Activated naive CD8-positive, alpha-beta T cell treated with anti-CD3 and anti-CD28 coated beads, Interleukin-2, amount 10 ng/mL, durations not matched to agents 7 days and 5 days (primary cell): ENCODE data around the gene SMIM45.
A peak's percentile ranks its signal among the peaks of the same experiment; 100 is the strongest.

Experiments used
- ATAC-seq: fragments of 150-1000 bp; cut with Tn5 transposase; one replicate; pipeline ENCODE4 v1.10.0; 2021; ENCODE audit warnings: low read depth, moderate library complexity
- POLR2A ChIA-PET: fragments of 350-600 bp; sonication (Branson Sonifier 250); formaldehyde crosslinking; loops from one replicate; lab custom pipeline; 2021; ENCODE audit warnings: antibody characterized with exemption; lab: Charles Lee
- DNase-seq: peaks from one replicate; pipeline ENCODE4 v3.0.0; 2021
- H3K27ac Mint-ChIP-seq: one replicate; pipeline ENCODE4 v1.8.0; 2022; ENCODE audit warnings: mild to moderate bottlenecking, mixed read lengths
- H3K27me3 Mint-ChIP-seq: one replicate; pipeline ENCODE4 v1.8.0; 2022; ENCODE audit warnings: mild to moderate bottlenecking, moderate library complexity, mixed read lengths
- H3K36me3 Mint-ChIP-seq: one replicate; pipeline ENCODE4 v1.8.0; 2021; ENCODE audit warnings: mild to moderate bottlenecking, mixed read lengths
- H3K4me1 Mint-ChIP-seq: one replicate; pipeline ENCODE4 v1.8.0; 2021; ENCODE audit warnings: mixed read lengths
- H3K4me3 Mint-ChIP-seq: one replicate; pipeline ENCODE4 v1.8.0; 2022; ENCODE audit warnings: mild to moderate bottlenecking, moderate library complexity, mixed read lengths
- H3K9me3 Mint-ChIP-seq: one replicate; pipeline ENCODE4 v1.8.0; 2021; ENCODE audit warnings: mixed read lengths

Gene SMIM45

DNA sequence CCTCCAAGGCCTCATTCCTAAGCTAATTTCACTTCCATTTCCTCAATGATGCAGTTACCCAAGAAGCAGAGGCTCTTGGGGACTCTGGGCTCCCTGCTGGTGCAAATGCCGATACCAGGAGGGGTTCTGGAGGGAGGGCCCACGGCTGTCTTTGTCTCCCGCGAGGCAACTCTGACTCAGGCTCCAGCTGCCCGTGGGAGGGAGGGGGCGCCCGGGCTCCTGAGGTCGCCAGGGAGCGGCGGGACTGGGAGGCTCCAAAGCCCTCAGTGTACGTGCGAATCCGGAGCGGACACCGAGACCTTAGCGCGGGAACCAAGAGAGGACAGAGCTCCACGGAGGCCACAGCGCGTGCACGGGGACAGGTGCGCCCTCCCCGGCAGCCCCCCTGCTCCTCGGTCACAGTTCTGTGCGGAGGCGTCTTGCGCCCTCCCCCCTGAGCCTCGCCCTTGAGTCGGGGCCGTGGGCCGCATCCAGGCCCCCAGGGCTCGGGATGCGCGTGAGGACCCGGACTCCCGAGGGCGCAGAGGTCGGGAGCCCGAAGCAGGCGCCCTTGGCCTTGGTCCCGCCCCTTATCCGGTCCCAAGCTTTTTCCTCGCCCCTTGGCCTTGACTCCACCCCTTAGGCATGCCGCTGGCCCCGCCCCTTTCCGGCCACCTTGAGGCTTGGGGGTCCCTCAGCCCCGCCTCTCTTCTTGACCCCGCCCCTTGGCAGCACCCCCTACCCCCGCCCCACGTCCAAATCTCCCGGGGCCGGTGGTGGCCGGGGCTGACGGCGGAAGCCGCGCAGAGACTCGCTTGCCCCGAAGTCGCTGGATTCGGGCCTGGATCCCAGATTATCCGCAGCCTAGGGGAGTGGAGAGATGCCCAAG is 32.4 kb upstream of the SMIM45 start:
- no peak overlapping the region for H3K27ac Mint-ChIP-seq
- ATAC-seq, result peak; percentile 31
- no peaks in the 10 kb centered on the region for H3K36me3 Mint-ChIP-seq
- H3K4me1 Mint-ChIP-seq, result peaks cover 17% of the 10 kb centered on the region
- POLR2A ChIA-PET, result interaction anchor here (0.6 to 0.8 kb wide), 2 partner anchors 28 to 138 kb away, joined by 4 to 5 read pairs; no protein-coding TSS in a partner anchor
- peaks cover 41% of the 10 kb centered on the region for H3K27me3 Mint-ChIP-seq
- DNase-seq, result peak; percentile 64
- H3K9me3 Mint-ChIP-seq, result no peaks in the 10 kb centered on the region
- H3K4me3 Mint-ChIP-seq, result peak overlapping the region; percentile 64

DNA sequence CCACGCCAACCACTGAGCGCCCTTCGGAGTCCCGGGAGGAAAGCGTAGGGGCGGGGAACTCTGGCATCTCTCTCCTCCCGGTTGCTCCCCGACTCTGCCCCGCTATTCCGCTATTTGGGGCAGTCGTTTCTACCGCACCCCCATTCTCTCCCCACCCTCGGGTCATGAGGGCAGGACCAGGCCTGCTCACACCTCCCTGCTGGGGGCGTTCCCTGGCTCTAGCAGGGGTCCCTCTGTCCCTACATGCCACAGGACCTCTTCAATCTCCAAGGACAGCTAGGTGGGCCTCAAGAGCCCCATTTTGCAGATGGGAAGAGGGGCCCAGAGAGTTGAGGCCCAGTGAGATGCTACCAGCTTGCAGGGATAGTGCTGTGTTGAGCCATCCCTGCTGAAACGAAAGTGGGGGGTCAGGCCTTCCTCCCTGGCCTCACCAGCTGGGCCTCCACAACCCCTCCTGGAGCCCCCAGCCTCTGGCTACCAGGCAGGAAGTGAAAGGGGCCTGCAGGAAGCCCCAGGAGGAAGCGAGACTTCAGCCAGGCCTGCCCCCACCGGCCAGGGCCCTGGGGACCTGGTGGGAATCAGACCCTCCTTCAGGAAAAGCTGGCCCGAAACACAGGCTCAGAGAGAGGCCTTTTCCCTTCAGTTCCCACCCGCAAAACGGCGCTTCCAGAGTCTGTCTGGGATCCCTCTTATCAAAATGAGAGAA is 31.5 kb upstream of the SMIM45 start:
- DNase-seq (no peak), ATAC-seq (no peak)
- POLR2A ChIA-PET, result no interaction called here
- Mint-ChIP-seq H3K27ac (no peak overlapping the region), H3K9me3 (no peaks in the 10 kb centered on the region), H3K4me1 (peaks cover 15% of the 10 kb centered on the region), H3K27me3 (peaks cover 42% of the 10 kb centered on the region), H3K36me3 (no peaks in the 10 kb centered on the region), H3K4me3 (peak overlapping the region; percentile 62)

GRCh38 chr22:41922328-41922727 is 29.6 kb upstream of the SMIM45 start:
- peaks cover 13% of the 10 kb centered on the region for H3K4me1 Mint-ChIP-seq
- H3K27ac Mint-ChIP-seq, result no peak overlapping the region
- POLR2A ChIA-PET, result interaction anchor here (0.6 kb wide), 1 partner anchor 13 kb away, joined by 3 read pairs; no protein-coding TSS in a partner anchor
- H3K9me3 Mint-ChIP-seq, result no peaks in the 10 kb centered on the region
- no peaks in the 10 kb centered on the region for H3K36me3 Mint-ChIP-seq
- DNase-seq, result no peak
- no peak for ATAC-seq
- no peak overlapping the region for H3K4me3 Mint-ChIP-seq
- peaks cover 33% of the 10 kb centered on the region for H3K27me3 Mint-ChIP-seq

DNA sequence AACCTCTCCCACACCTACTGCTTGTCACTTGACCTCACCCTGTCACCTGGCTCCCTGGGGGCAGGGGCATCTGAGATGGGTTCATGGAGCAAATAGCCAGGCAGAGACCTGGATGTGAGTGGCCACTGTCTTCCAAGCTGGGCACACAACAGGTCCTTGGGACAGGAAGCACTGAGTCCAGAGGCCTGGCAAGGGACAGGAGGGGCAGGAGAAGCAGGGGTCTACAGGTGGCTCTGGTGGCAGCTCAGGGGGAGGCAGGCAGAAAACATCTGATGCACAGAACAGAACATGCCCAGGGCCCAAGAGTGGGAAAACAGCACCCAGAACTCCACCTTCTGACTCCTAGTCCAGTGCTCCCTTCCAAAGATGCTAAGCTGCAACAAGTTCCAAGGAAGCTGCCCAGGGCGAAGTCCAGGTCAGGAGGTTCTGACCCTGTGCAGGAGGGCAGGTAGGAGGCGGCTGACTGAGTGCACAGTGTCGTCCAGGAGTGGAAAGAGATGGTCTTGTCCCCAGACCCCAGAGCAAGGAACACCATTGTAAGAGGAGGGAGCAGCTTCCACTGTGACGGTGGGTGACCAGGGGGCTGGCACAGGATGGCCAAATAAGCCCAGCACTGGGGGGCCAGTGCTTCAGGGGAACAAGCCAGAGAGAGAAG is 28.9 kb upstream of the SMIM45 start:
- peaks cover 32% of the 10 kb centered on the region for H3K27me3 Mint-ChIP-seq
- POLR2A ChIA-PET, result interaction anchor here (0.6 kb wide), 1 partner anchor 12 kb away, joined by 3 read pairs; no protein-coding TSS in a partner anchor
- peaks cover 12% of the 10 kb centered on the region for H3K4me1 Mint-ChIP-seq
- ATAC-seq, result no peak
- no peaks in the 10 kb centered on the region for H3K9me3 Mint-ChIP-seq
- no peak overlapping the region for H3K27ac Mint-ChIP-seq
- no peaks in the 10 kb centered on the region for H3K36me3 Mint-ChIP-seq
- no peak for DNase-seq
- H3K4me3 Mint-ChIP-seq, result no peak overlapping the region

DNA sequence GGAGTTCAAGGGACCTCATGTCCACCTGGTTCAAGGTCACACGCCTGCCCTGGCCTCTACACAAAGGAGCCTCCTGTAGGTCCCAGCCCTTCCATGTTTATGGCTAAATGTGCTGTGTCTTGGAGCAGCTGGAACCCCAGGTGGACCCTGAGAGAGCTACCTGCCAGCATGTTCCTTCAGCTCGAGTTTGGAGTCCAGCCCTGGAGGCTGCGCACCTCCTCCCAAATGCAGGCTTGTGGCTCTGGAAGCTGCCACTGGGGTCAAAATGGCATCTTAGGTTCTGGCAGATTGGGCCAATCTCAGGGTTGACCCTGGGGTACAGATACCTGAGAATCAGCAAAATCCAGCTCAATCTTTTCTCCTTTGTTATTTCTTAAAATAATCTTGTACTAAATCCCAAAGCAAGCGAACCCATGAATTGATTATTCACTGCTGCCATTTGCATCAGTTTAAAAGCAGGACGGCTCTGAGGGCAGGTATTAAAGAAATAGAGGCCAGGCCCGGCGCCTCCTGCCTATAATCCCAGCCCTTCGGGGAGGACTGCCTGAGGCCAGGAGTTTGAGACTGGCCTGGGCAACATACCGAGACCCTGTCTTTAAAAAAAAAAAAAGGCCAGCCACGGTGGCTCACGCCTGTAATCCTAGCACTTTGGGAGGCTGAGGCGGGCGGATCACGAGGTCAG is 28.2 kb upstream of the SMIM45 start:
- ATAC-seq, result no peak
- no peak for DNase-seq
- H3K4me1 Mint-ChIP-seq, result peaks cover 9% of the 10 kb centered on the region
- POLR2A ChIA-PET, result no interaction called here
- H3K36me3 Mint-ChIP-seq, result no peaks in the 10 kb centered on the region
- H3K4me3 Mint-ChIP-seq, result no peak overlapping the region
- H3K27ac Mint-ChIP-seq, result no peak overlapping the region
- H3K27me3 Mint-ChIP-seq, result peaks cover 28% of the 10 kb centered on the region
- no peaks in the 10 kb centered on the region for H3K9me3 Mint-ChIP-seq

DNA sequence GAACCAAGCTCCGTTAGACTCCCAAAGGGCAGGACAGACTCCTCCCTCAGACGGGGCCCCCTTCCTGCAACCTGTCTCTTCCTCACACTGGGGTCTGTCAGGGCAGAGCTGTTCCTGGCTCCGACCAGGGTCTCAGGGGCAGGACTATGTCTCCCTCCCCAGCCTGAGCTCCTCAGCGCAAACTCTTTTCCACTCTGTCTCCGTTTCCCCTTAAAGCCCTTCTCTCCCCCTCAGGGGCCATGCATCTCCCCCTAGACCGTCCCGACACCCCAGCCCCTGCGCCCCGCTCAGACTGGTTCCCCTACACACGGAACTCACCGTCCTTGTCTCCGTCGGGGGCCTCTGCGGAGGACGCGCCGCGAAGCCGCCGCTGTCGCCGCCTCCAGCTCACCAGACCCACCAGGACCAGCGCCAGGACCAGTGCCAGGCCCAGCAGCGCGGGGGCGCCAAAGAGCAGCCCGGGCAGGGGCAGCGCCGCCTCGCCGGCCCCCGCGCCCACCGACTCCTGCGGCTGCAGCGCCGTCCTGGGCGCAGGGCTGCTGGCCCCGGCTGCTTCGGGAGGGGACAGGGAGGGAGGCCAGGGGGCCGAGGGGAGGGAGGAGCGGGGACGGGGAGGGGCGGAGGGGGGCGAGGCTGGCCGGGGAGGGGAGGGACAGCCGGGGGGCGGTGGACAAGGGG is 26.0 kb upstream of the SMIM45 start:
- Mint-ChIP-seq H3K36me3 (no peaks in the 10 kb centered on the region), H3K4me3 (peak overlapping the region; percentile 63), H3K27me3 (peaks cover 25% of the 10 kb centered on the region), H3K9me3 (no peaks in the 10 kb centered on the region), H3K27ac (no peak overlapping the region), H3K4me1 (peaks cover 2% of the 10 kb centered on the region)
- DNase-seq (peak; percentile 87), ATAC-seq (peak; percentile 82)
- POLR2A ChIA-PET, result interaction anchor here (1.2 to 2.8 kb wide), 5 partner anchors 10 to 145 kb away, joined by 3 to 15 read pairs (median 5); partner anchors contain the start of gene CENPM

DNA sequence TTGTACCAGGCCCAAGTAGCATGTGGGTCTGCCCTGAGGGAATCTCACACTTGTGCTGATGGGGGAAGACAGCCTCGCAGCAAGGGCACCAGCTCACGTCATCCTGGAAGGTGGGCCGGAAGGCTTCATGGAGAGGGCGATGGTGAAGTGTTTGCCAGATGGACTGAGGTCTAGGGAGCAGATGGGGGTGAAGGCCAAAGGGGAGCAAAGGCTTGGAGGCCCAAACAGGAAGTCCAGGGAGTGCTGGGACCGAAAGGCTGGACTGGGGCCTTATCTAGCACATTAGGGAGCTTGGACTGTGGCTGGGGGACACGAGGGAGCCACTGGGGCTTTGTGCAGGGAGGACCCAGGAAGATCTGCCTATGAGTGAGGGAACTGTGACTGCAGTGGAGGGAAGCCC is 24.1 kb upstream of the SMIM45 start:
- H3K4me3 Mint-ChIP-seq, result no peak overlapping the region
- DNase-seq (no peak), ATAC-seq (no peak)
- H3K27me3 Mint-ChIP-seq, result peaks cover 20% of the 10 kb centered on the region
- peaks cover 2% of the 10 kb centered on the region for H3K4me1 Mint-ChIP-seq
- no peak overlapping the region for H3K27ac Mint-ChIP-seq
- no peaks in the 10 kb centered on the region for H3K9me3 Mint-ChIP-seq
- H3K36me3 Mint-ChIP-seq, result no peaks in the 10 kb centered on the region
- POLR2A ChIA-PET, result no interaction called here

GRCh38 chr22:41928593-41929417 is 23.1 kb upstream of the SMIM45 start:
- H3K36me3 Mint-ChIP-seq, result no peaks in the 10 kb centered on the region
- ATAC-seq (no peak), DNase-seq (no peak)
- H3K27ac Mint-ChIP-seq, result no peak overlapping the region
- H3K27me3 Mint-ChIP-seq, result peaks cover 20% of the 10 kb centered on the region
- H3K4me3 Mint-ChIP-seq, result no peak overlapping the region
- POLR2A ChIA-PET, result interaction anchor here (0.8 kb wide), 1 partner anchor 9 kb away, joined by 3 read pairs; no protein-coding TSS in a partner anchor
- no peaks in the 10 kb centered on the region for H3K9me3 Mint-ChIP-seq
- H3K4me1 Mint-ChIP-seq, result peaks cover 5% of the 10 kb centered on the region

GRCh38 chr22:41929418-41929810 is 22.5 kb upstream of the SMIM45 start:
- Mint-ChIP-seq H3K4me3 (no peak overlapping the region), H3K4me1 (peaks cover 7% of the 10 kb centered on the region), H3K27me3 (peaks cover 20% of the 10 kb centered on the region), H3K9me3 (no peaks in the 10 kb centered on the region), H3K36me3 (no peaks in the 10 kb centered on the region), H3K27ac (no peak overlapping the region)
- ATAC-seq (no peak), DNase-seq (no peak)
- POLR2A ChIA-PET, result interaction anchor here (0.9 kb wide), 1 partner anchor 57 kb away, joined by 6 read pairs; no protein-coding TSS in a partner anchor

DNA sequence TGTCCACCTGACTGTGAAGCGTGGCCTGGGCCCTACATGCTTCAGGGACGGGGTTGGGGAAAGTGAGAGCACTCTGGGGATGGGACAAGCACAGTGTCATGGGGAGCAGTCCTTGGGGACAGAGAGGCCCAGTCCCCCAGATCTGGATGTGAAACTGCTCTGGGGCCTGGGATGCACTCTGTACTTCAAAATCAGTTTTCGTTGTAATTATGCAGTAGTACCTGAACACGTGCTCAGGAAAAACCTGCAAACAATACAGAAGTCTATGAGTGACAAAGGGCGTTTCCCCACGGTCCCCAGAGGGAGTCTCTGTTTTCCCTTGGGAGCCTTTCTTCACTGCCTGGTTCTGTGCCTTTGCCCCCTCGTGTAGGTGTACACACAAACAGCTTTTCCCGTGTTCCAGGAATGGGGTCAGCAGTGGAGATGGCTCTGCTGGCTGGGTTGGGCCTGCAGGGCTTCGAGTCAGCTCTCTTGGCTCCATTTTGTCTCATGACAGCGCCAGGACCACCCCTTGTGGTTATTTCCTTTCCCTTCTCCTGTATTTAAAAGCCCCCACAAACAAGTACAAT is 20.2 kb upstream of the SMIM45 start:
- no peak overlapping the region for H3K27ac Mint-ChIP-seq
- no peaks in the 10 kb centered on the region for H3K9me3 Mint-ChIP-seq
- no peak overlapping the region for H3K4me3 Mint-ChIP-seq
- no peak for ATAC-seq
- H3K27me3 Mint-ChIP-seq, result peaks cover 9% of the 10 kb centered on the region
- DNase-seq, result no peak
- peaks cover 2% of the 10 kb centered on the region for H3K36me3 Mint-ChIP-seq
- POLR2A ChIA-PET, result no interaction called here
- H3K4me1 Mint-ChIP-seq, result peaks cover 7% of the 10 kb centered on the region

- Mint-ChIP-seq H3K4me3 (no peak overlapping the region), H3K9me3 (no peaks in the 10 kb centered on the region), H3K27me3 (peaks cover 4% of the 10 kb centered on the region), H3K4me1 (peaks cover 7% of the 10 kb centered on the region), H3K27ac (no peak overlapping the region), H3K36me3 (peaks cover 2% of the 10 kb centered on the region)
- no peak for ATAC-seq
- POLR2A ChIA-PET, result no interaction called here
- no peak for DNase-seq
Measured at GRCh38 chr22:41932353-41932752, 19.6 kb upstream of the SMIM45 start.
